ENCODE results near the gene LYPD3.

Gene LYPD3

DNA sequence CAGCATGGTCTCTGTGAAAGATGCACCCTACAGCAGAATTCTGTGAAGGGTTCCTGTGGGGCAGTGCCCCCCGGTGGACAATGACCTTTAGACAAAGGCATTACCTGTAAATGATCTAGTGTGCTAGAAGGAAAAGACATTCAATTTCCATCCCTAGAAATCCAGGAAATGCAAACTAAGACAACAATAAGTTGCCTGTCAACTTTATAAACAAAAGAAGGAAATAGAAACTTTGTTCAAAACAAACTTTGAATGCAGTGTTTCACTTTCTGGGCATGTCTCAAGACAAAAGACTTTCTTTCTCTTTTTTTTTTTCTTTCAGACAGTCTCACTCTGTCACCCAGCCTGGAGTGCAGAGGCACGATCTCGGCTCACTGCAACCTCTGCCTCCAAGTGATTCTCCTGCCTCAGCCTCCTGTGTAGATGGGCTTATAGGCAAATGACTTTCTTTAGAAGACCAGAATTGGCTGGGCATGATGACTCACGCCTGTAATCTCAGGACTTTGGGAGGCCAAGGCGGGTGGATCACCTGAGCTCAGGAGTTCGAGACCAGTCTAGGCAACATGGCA, 35.2 kb downstream of the LYPD3 start:
- DNase-seq, result no peak

DNA sequence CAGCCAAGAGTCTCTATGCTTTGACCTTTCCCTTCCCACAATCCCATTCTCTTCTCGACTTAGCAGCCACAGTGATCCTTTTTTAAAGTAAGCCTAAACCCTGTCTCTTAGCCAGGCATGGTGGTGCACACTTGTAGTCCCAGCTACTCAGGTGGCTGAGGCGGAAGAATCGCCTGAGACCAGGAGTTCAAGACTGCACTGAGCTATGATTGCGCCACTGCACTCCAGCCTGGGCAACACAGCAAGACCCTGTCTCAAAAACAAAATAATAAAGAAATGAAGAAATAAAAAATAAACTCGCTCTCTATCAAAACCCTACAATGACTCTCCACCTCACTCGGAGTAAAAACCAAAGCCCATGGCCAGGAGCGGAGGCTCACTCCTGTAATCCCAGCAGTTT, 36.0 kb downstream of the LYPD3 start:
- DNase-seq, result no peak

DNA sequence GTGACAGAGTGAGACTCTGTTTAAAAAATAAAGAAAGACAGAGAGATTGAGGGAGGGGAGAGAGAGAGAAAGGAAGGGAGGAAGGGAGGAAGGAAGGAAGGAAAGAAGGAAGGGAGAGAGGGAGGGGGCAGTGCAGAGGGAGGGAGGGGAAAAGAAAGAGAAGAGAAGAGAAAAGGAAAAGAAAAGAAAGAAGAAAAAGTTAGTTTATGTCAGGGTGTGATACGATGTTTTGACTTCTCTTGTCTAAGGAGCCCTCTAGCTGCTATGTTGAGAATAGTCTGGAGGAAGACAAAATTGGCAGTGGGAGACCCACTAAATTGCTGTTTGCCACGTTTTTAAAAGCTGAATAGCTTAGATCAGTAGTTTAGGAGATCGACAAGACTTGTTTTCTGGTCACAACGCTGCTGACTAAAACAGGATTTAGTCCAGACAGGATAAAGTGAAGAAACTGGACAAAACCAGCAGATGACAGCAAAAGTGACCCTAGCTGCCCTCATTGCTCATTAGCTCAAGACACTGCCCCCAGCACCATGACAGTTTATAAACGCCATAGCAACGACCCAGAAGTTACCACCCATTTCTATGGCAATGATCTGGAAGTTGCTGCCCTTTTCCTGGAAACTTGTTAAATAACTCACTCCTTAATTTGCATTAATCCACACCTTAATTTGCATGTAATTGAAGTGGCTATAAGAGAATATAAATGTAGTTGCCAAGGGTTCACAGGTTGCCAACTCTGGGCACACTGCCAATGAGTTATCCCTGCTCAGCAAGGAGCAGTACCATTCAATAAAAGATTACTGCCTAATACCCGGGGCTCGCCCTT, 39.6 kb downstream of the LYPD3 start:
- DNase-seq, result peak; percentile 82

DNA sequence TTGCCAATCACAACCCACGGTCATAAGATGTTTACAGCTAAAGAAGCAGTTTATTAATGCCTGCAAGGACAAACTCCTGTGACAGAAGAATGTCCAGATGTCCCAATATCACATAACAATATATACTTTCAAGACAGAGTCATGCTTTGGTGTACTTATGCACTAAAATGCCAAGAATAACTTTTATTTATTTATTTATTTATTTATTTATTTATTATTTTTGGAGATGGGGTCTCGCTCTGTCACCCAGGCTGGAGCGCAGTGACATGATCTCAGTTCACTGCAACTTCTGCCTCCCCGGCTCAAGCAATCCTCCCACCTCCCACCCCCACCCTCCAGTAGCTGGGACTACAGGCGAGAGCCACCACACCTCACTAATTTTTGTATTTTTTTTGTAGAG, 41.6 kb downstream of the LYPD3 start:
- DNase-seq, result no peak

DNA sequence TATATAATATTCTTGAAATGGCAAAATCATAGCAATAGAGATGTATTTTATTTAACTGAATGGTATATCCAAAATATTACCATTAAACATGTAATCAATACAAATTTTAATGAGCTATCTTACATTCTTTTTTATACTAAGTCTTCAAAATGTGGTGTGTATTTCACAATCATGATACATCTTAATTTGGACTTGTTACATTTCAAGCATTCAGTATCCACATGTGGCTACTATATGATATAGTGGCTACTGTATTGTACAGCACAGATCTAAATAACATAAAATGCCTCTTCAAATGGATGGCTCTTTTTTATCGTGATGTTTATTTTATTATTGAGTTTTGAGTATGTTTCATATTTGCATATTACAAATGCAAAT, 42.7 kb downstream of the LYPD3 start:
- no peak for DNase-seq

DNA sequence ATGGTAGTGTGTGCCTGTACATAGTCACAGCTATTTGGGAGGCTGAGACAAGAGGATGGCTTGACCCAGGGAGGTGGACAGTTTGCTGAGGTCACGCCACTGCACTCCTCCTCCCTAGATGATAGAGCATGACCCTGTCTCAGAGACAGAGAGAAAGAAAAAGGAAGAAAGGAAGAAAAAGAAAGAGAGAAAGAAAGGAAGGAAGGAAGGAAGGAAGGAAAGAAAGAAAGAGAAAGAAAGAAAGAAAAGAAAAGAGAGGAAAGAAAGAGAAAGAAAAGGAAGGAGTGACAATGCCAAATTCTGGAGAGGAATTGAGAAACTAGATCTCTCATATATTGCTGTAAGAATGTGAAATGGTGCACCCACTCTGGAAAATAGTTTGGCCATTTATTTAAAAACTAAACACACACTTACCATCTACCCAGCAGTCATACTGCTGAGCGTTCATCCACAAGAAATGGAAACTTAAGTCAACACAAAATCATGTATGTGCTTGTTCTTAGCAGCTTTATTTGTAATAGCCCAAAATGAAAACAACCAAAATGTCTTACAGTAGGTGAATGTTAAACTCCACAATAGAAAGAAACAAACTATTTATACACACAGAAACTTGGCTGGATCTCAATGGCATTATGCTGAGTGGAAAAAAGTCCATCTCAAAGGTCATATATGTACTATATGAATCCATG, 43.3 kb downstream of the LYPD3 start:
- no peak for DNase-seq

DNA sequence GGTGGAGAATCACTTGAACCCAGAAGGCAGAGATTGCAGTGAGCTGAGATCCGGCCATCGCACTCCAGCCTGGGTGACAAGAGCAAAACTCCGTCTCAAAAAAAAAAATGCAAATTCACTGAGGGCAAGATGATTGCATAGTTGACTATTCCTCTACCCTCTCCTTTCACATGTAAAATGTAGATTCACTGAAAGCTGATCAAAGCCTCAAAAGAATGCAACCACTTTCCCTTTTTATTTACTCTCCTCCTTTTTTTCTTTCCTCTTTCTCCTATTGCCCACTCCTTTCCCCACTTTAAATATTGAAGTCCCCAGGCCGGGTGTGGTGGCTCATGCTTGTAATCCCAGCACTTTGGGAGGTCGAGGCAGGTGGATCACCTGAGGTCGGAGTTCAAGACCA, 44.5 kb downstream of the LYPD3 start:
- no peak for DNase-seq

DNA sequence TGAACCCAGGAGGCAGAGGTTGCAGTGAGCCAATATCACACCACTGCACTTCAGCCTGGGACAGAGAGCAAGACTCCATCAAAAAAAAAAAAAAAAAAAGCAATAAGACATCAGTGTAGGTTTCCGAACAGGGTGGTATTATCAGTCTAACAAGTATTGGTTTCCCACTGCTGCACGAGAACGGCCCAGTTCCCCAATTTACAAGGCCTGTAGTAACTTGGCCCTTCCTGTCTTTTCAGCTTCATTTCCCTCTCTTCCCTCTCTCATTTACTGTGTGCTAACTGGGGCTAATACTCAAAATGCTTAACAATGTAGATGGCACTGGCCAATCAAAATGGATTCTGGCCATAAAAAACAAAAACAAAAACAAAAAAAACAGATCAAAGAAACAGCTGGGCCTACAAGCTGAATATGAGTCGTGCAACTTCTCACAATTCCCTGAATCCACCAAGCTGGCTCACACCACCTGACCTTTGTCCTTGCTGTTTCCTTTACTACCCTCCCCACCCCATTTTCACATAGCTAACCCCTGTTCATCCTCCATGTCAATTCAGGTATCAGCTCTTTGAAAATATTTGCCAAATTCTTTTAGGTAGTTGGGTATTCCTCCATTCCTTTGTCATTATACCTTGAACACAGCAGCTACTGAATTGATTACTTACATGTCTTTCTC, 48.3 kb downstream of the LYPD3 start:
- no peak for DNase-seq

DNA sequence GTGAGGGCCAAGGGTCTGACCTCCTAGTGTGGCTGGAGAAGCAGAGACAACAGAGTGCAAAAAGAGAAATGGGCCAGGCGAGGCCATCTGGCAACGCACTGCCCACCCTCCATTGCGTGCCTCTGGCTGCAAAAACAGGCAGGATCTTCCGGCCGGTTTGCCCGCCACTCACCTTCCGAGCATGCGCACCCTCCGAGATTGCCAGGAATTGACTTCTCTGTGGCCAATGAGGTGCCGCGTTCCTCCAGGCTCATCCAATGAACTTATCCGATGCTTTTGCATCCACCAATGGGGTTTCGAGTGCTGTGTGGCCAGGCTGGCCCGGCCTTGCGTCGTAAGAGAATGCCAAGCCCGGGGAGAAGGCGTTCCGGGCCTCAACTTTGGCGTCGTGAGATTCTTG, 50.9 kb downstream of the LYPD3 start, which contains the start of gene TEX101:
TEX101 (plus strand) TSS at position 337 of the 400 bp plus-strand sequence. CDS start 1,030 bp downstream, outside the sequence.
- no peak for DNase-seq

DNA sequence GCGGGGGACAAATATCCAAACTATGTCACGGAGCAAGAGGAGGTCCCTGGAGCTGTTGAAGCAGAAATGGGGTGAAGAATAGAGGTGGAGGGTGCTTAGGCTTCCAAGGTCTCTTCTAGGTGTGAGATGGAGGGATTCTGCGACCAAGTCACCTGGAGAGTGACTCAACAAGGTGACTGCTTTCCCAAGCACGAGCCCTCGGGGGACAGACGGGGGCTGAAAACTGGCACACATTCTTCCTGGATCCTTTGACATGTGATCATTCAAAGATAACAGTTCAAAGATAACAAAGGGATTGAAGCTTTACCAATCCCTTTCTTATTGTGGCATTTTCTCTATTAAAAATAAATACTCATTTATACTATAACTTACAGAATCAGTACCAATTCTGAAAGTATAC, 53.0 kb downstream of the LYPD3 start:
- no peak for DNase-seq

All from NCI-H1105 treated with DMSO at 0.1 percent for 48 hours (cell line).